HepG2 (cell line): ENCODE measurements around the gene PTCH1. TPM values are rescaled to one million over a fixed set of nuclear protein-coding genes. Genes with fewer than 3 reads are reported as not detected.

Experiments
- ATF7-NPFF ChIP-seq: sonication (generic); formaldehyde crosslinking; IDR thresholded peaks from 2 replicates; pipeline ENCODE4 v1.8.1; 2023; ENCODE audit warnings: mild to moderate bottlenecking, low read depth, missing genetic modification reagents, moderate library complexity
- CBFB ChIP-seq: sonication (generic); formaldehyde crosslinking; IDR thresholded peaks from 2 replicates; pipeline ENCODE4 v1.4.0; 2020; ENCODE audit warnings: missing genetic modification reagents
- HOXA3 ChIP-seq: sonication (generic); formaldehyde crosslinking; IDR thresholded peaks from 2 replicates; pipeline ENCODE4 v1.5.0; 2020; ENCODE audit warnings: missing genetic modification reagents
- HOXA9 ChIP-seq: sonication (generic); formaldehyde crosslinking; IDR thresholded peaks from 2 replicates; pipeline ENCODE4 v1.8.1; 2022; ENCODE audit warnings: missing genetic modification reagents, mild to moderate bottlenecking, moderate library complexity, borderline replicate concordance
- JDP2 ChIP-seq: sonication (generic); formaldehyde crosslinking; IDR thresholded peaks from 2 replicates; pipeline ENCODE4 v1.8.1; 2022; ENCODE audit warnings: missing genetic modification reagents, borderline replicate concordance
- ONECUT2 ChIP-seq: sonication (generic); formaldehyde crosslinking; IDR thresholded peaks from 2 replicates; pipeline ENCODE4 v1.4.0; 2020; ENCODE audit warnings: missing genetic modification reagents
- TAF1 ChIP-seq: sonication (generic); formaldehyde crosslinking; IDR thresholded peaks from 2 replicates; pipeline ENCODE4 v1.4.0; 2020; ENCODE audit warnings: missing genetic modification reagents
- YY1 ChIP-seq: IDR thresholded peaks from 2 replicates; pipeline ENCODE4 v1.6.1; 2011; ENCODE audit warnings: low read length, low read depth, moderate library complexity, mild to moderate bottlenecking; ENCODE audit not compliant: insufficient read depth, insufficient replicate concordance
- ZBTB20 ChIP-seq: sonication (generic); formaldehyde crosslinking; IDR thresholded peaks from 2 replicates; pipeline ENCODE4 v1.8.1; 2023; ENCODE audit warnings: missing genetic modification reagents, low read depth, mild to moderate bottlenecking, borderline replicate concordance
- ZMYM4 ChIP-seq: sonication (generic); formaldehyde crosslinking; IDR thresholded peaks from 2 replicates; pipeline ENCODE4 v1.8.1; 2023; ENCODE audit warnings: mild to moderate bottlenecking, missing genetic modification reagents
- ZNF138 ChIP-seq: sonication (generic); formaldehyde crosslinking; IDR thresholded peaks from 2 replicates; pipeline ENCODE4 v1.5.0; 2020; ENCODE audit warnings: mild to moderate bottlenecking, low read depth, missing genetic modification reagents
- ZNF441 ChIP-seq: sonication (generic); formaldehyde crosslinking; IDR thresholded peaks from 2 replicates; pipeline ENCODE4 v1.7.0; 2021; ENCODE audit warnings: missing genetic modification reagents, borderline replicate concordance
- ZNF766 ChIP-seq: sonication (generic); formaldehyde crosslinking; IDR thresholded peaks from 2 replicates; pipeline ENCODE4 v1.5.0; 2020; ENCODE audit warnings: missing genetic modification reagents, borderline replicate concordance
- ZNF883 ChIP-seq: sonication (generic); formaldehyde crosslinking; IDR thresholded peaks from 2 replicates; pipeline ENCODE4 v1.5.1; 2020; ENCODE audit warnings: mild to moderate bottlenecking, missing genetic modification reagents; ENCODE audit errors: not compliant biosample characterization
- polyA plus RNA-seq, 8 experiments: library from polyadenylated mRNA; depleted of rRNA in 3 of 8; stranded (reverse) in 7 of 8; unstranded in 1 of 8; fragments of >200 nt; fragmentation: Illumina TruSeq in 4 of 8; extraction: Trizol in 4 of 8; gene quantifications; 2 replicates each; pipeline versions ENCODE4 v1.2.1 to v1.2.3, GENCODE V29; 2011 to 2016; ENCODE audit warnings: low read depth in 4 of 8, missing spikeins in 1 of 8, mixed read lengths in 1 of 8; ENCODE audit not compliant: insufficient read depth in 1 of 8
- total RNA-seq, 5 experiments: library from RNA; depleted of rRNA; stranded (reverse); fragments of >200 nt; fragmentation: Illumina TruSeq; extraction: Trizol; gene quantifications; 2 replicates each; pipeline ENCODE4 v1.2.3, GENCODE V29; 2016; ENCODE audit warnings: low read depth in 1 of 5
- TF ChIP-seq, protein P1 (sequence below): sonication (generic); formaldehyde crosslinking; conservative IDR thresholded peaks from 2 replicates; pipeline ENCODE4 v1.4.0; 2020; ENCODE audit warnings: mild to moderate bottlenecking, missing genetic modification reagents, moderate library complexity
- TF ChIP-seq, protein P2 (sequence below): sonication (generic); formaldehyde crosslinking; IDR thresholded peaks from 2 replicates; pipeline ENCODE4 v1.4.0; 2020; ENCODE audit warnings: mild to moderate bottlenecking, missing genetic modification reagents
- TF ChIP-seq, protein P3 (sequence below): sonication (generic); formaldehyde crosslinking; IDR thresholded peaks from 2 replicates; pipeline ENCODE4 v1.8.1; 2023; ENCODE audit warnings: mild to moderate bottlenecking, missing genetic modification reagents

Gene PTCH1
- total and polyA plus RNA-seq, 2 of the 13 experiments (the other 11 are each of a cell fraction or from before 2014, with no cell fraction given): 2.8 to 3.9 TPM

DNA sequence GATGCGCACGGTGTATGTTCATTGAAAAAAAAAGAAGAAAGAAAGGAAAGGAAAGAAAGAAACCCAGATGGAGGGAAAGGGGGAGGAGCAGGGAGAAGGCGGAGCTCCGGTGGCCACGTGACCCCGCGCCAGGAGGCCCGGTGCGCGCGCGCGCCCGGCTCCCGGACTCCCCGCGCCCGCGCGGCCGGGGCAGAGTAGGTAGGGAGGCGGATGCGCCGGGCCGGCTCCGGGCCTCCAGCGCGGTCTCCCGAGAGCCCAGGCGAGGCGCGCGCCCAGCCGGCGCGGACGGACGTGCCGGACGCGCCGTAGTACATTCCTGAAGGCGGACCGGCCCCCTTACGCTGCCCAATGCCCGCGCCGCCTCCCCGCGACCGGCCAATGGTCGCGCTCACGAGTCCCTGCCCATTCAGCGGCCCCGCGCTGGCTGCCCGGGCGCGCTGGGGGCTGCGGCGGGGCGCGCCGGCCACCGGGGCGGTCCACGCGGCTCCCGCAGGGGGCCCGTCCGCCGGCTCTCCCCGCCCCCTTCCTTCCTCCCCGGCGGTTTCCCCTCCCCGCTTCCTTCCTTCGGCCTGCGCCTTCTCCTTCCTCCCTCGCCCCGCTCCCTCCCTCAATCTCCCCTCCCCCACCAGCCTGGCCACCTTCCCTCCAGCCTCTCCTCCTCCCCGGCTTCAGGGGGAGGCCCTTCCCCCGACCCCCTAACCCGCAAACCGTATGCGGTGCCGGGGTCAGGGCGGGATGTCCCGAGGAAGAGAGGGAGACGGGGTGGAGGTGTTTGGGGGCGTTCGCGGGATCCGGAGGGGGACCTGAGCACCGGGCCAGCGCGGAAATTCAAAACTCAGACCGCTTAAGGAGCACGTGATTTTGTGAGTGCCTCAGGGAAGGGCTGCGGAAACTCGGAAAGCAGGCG lies 5.8 kb downstream of the PTCH1 start (continued):
- TF ChIP-seq, protein P1, sequence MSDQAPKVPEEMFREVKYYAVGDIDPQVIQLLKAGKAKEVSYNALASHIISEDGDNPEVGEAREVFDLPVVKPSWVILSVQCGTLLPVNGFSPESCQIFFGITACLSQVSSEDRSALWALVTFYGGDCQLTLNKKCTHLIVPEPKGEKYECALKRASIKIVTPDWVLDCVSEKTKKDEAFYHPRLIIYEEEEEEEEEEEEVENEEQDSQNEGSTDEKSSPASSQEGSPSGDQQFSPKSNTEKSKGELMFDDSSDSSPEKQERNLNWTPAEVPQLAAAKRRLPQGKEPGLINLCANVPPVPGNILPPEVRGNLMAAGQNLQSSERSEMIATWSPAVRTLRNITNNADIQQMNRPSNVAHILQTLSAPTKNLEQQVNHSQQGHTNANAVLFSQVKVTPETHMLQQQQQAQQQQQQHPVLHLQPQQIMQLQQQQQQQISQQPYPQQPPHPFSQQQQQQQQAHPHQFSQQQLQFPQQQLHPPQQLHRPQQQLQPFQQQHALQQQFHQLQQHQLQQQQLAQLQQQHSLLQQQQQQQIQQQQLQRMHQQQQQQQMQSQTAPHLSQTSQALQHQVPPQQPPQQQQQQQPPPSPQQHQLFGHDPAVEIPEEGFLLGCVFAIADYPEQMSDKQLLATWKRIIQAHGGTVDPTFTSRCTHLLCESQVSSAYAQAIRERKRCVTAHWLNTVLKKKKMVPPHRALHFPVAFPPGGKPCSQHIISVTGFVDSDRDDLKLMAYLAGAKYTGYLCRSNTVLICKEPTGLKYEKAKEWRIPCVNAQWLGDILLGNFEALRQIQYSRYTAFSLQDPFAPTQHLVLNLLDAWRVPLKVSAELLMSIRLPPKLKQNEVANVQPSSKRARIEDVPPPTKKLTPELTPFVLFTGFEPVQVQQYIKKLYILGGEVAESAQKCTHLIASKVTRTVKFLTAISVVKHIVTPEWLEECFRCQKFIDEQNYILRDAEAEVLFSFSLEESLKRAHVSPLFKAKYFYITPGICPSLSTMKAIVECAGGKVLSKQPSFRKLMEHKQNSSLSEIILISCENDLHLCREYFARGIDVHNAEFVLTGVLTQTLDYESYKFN (CRISPR knock-in tag): peak; percentile 36; the same call in 1 of the 2 replicates
- TF ChIP-seq HOXA3 (peak; percentile 49; the same call in 1 of the 2 replicates), TAF1 (CRISPR knock-in tag) (peak; percentile 22; the same call in 1 of the 2 replicates), ONECUT2 (0 out of 2 replicates have a peak, but pooled peaks have one; percentile 25), ZNF883 (peak; percentile 36), ZNF766 (CRISPR knock-in tag) (no peak), HOXA9 (CRISPR knock-in tag) (peak; percentile 53; the same call in 1 of the 2 replicates), ZNF441 (CRISPR knock-in tag) (peak; percentile 50; the same call in 1 of the 2 replicates), CBFB (CRISPR knock-in tag) (0 out of 2 replicates have a peak, but pooled peaks have one; percentile 16), JDP2 (CRISPR knock-in tag) (peak; percentile 25; the same call in 1 of the 2 replicates), ZBTB20 (CRISPR knock-in tag) (peak; percentile 36; the same call in 1 of the 2 replicates), YY1 (peak; percentile 34), ATF7-NPFF (CRISPR knock-in tag) (peak; percentile 40; the same call in 1 of the 2 replicates), ZNF138 (CRISPR knock-in tag) (no peak), ZMYM4 (CRISPR knock-in tag) (peak; percentile 69)
- TF ChIP-seq, protein P2, sequence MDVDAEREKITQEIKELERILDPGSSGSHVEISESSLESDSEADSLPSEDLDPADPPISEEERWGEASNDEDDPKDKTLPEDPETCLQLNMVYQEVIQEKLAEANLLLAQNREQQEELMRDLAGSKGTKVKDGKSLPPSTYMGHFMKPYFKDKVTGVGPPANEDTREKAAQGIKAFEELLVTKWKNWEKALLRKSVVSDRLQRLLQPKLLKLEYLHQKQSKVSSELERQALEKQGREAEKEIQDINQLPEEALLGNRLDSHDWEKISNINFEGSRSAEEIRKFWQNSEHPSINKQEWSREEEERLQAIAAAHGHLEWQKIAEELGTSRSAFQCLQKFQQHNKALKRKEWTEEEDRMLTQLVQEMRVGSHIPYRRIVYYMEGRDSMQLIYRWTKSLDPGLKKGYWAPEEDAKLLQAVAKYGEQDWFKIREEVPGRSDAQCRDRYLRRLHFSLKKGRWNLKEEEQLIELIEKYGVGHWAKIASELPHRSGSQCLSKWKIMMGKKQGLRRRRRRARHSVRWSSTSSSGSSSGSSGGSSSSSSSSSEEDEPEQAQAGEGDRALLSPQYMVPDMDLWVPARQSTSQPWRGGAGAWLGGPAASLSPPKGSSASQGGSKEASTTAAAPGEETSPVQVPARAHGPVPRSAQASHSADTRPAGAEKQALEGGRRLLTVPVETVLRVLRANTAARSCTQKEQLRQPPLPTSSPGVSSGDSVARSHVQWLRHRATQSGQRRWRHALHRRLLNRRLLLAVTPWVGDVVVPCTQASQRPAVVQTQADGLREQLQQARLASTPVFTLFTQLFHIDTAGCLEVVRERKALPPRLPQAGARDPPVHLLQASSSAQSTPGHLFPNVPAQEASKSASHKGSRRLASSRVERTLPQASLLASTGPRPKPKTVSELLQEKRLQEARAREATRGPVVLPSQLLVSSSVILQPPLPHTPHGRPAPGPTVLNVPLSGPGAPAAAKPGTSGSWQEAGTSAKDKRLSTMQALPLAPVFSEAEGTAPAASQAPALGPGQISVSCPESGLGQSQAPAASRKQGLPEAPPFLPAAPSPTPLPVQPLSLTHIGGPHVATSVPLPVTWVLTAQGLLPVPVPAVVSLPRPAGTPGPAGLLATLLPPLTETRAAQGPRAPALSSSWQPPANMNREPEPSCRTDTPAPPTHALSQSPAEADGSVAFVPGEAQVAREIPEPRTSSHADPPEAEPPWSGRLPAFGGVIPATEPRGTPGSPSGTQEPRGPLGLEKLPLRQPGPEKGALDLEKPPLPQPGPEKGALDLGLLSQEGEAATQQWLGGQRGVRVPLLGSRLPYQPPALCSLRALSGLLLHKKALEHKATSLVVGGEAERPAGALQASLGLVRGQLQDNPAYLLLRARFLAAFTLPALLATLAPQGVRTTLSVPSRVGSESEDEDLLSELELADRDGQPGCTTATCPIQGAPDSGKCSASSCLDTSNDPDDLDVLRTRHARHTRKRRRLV: no peak
- TF ChIP-seq, protein P3, sequence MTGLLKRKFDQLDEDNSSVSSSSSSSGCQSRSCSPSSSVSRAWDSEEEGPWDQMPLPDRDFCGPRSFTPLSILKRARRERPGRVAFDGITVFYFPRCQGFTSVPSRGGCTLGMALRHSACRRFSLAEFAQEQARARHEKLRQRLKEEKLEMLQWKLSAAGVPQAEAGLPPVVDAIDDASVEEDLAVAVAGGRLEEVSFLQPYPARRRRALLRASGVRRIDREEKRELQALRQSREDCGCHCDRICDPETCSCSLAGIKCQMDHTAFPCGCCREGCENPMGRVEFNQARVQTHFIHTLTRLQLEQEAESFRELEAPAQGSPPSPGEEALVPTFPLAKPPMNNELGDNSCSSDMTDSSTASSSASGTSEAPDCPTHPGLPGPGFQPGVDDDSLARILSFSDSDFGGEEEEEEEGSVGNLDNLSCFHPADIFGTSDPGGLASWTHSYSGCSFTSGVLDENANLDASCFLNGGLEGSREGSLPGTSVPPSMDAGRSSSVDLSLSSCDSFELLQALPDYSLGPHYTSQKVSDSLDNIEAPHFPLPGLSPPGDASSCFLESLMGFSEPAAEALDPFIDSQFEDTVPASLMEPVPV (CRISPR knock-in tag): no peak
